GM12891 (cell line): Measurements from ENCODE around the gene USH2A.

ENCODE experiments used
- DNase-seq: peaks from one replicate; pipeline ENCODE4 v3.0.0; 2011; ENCODE audit warnings: low spot score; ENCODE audit not compliant: insufficient read length
- FAIRE-seq: peaks from 2 replicates; lab custom pipeline; 2011; peaks lifted over from hg19 to GRCh38; lab: Jason Lieb, UNC
- PAX5 ChIP-seq: IDR thresholded peaks from 2 replicates; pipeline ENCODE4 v1.6.1; 2011; ENCODE audit warnings: low read length, moderate library complexity, mild to moderate bottlenecking; ENCODE audit not compliant: insufficient read depth, severe bottlenecking
- POLR2A ChIP-seq: IDR thresholded peaks from 2 replicates; pipeline ENCODE4 v1.6.1; 2011; ENCODE audit warnings: low read depth, low read length, control low read depth
- POLR2AphosphoS5 ChIP-seq: IDR thresholded peaks from 2 replicates; pipeline ENCODE4 v1.6.1; 2011; ENCODE audit warnings: low read depth, low read length, control low read depth
- POU2F2 ChIP-seq: IDR thresholded peaks from 2 replicates; pipeline ENCODE4 v1.6.1; 2011; ENCODE audit warnings: low read depth, mild to moderate bottlenecking, control low read depth, low read length, moderate library complexity
- SPI1 ChIP-seq: IDR thresholded peaks from 2 replicates; pipeline ENCODE4 v1.6.1; 2011; ENCODE audit warnings: low read depth, low read length, control low read depth
- TAF1 ChIP-seq: IDR thresholded peaks from 2 replicates; pipeline ENCODE4 v1.6.1; 2011; ENCODE audit warnings: low read depth, low read length, control low read depth

The USH2A gene

GRCh38 chr1:215657047-215657446 lies 766.2 kb downstream of the USH2A start:
- no peak for FAIRE-seq
- TF ChIP-seq SPI1 (no peak), TAF1 (no peak), POLR2AphosphoS5 (no peak), PAX5 (no peak), POLR2A (no peak), POU2F2 (no peak)
- no peak for DNase-seq

DNA sequence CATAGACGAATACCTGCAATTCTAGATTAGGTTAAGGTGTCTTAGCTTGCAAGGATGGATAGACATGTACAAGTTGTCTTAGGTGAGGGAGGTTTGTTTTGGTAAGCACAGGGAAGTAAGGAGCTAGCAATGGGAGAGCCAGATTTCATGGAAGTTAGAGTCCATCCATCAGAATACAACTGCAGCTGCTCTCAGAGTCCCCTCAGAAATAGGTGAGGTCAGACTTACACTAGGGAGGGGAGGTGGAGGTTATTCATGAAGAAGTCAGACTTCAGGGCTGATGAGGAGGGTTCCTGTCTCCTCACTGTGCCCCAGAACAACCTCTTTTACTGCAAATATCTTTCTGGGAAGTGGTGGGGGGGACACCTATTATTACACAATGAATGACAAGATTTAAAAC lies 770.9 kb downstream of the USH2A start:
- no peak for DNase-seq
- TF ChIP-seq POU2F2 = no peak
- TF ChIP-seq POLR2A = no peak
- TF ChIP-seq SPI1 = no peak
- no peak for TF ChIP-seq TAF1
- no peak for TF ChIP-seq POLR2AphosphoS5
- no peak for TF ChIP-seq PAX5
- no peak for FAIRE-seq

DNA sequence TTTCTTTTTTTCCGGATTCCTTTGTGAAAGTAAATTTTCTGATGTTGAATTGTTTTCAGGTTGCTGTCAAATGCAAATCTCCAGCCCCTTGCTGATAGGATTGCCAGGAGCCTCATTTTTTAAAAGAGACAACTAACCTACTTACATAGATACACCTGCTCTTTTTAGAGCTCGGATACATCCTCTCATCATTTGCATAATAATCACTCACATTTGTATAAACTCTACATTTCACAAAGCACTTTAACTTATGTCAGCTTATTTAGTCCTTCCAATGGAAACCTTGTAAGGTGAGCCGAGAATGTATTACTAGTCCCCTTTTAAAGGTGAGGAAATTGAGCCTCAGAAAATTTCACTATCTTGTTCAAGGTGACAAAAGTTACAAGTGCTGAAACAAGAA lies 771.4 kb downstream of the USH2A start:
- DNase-seq = no peak
- TF ChIP-seq POLR2A (no peak), SPI1 (no peak), POU2F2 (no peak), PAX5 (no peak)
- no peak for FAIRE-seq

DNA sequence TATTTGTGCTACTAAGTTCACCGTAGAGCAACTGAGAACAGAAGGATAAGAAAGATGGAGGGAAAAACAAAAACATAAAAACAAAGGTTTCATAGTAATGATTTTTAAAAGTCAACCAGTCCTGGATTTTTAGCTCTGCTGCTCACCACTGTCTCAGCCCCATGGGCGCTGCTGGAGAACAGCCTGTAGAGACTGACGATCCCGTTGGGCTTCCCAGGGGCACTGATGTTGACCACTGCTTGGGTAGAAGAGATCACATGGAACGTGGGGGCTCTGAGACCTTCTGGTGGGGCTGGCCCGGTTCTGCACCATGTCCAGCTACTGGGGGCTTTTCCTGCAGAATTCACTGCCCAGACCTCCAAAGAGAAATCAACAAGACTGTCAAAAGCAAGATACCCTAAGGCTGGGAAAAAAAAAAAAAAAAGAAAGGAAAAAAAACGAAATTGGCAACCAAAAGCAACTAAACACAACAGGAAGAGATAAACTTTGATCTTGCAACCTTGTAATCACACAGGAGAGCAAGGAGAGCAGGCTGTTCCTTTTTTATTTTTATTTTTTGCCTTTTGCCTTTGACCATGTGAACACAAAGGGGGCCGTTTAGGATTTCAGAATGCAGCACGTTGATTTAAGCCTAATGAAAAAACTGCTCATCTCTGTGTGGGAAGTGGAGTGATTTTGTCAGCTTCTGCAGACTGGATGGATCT lies 772.6 kb downstream of the USH2A start:
- FAIRE-seq = no peak
- DNase-seq = no peak
- no peak for TF ChIP-seq PAX5
- no peak for TF ChIP-seq SPI1
- no peak for TF ChIP-seq POU2F2
- TF ChIP-seq POLR2AphosphoS5 = no peak
- TF ChIP-seq POLR2A = no peak
- no peak for TF ChIP-seq TAF1

DNA sequence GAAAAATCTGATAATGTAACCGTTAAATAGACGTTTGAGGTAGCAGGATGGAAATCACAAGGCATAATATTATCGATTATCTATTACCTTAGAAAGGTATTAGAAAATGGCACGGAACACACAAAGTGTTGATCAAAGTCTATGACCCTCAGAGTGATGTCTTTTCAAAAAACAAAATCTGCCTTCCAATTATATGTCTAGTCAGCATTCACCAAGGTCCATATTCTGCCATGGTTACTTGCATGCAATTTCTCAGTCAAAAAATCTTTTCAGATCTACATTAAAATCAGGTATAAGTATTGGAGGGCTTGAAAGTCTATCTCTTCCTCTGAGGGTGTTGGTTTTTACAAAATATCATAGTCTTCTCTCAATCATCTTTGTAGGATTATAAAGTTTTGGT lies 774.3 kb downstream of the USH2A start:
- TF ChIP-seq TAF1 = no peak
- no peak for TF ChIP-seq POU2F2
- TF ChIP-seq POLR2AphosphoS5 = no peak
- no peak for TF ChIP-seq SPI1
- TF ChIP-seq POLR2A = no peak
- TF ChIP-seq PAX5 = no peak
- no peak for DNase-seq
- FAIRE-seq = no peak

- no peak for FAIRE-seq
- TF ChIP-seq POU2F2 (no peak), TAF1 (no peak), POLR2A (no peak), POLR2AphosphoS5 (no peak), SPI1 (no peak), PAX5 (no peak)
- DNase-seq = no peak
Measured at GRCh38 chr1:215647738-215648137, 775.5 kb downstream of the USH2A start.

DNA sequence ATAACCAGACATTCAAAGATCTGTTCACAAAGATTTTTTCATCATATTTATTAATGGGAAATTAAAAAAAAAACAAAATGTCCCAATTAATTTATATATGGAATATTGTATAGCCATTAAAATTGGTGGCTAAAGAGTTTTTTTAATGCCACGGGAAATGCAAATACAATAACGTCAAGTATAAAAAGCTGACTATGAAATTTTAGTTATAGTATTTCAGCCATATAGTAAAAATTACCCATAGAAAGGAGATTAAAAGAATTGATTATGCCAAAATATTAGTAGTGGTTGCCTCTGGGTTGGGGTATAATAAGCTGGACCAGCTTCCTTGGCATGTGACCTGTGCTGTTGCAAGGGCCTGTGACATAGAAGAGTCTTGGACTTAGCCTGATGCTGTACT lies 777.4 kb downstream of the USH2A start:
- TF ChIP-seq POLR2A (no peak), POU2F2 (no peak), SPI1 (no peak), PAX5 (no peak)
- DNase-seq (no peak), FAIRE-seq (no peak)

DNA sequence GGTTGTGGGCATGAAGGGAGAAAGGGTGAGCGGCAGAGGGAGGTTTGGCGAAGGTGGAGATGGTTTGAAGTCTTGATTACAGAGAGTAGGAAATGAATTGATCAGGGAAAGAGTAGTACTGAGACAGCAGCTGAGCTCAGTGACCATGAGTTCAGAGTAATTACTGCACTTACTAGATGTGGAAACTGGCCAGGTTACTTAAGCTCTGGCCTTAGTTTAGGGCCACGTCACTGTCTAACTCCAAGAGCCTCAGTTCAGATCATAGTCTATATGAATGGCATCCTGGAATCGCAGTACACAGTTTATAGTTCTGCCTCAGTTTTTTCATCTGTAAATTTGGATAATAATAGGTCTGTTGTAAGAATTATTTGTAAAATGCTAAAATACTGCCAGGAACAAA lies 778.1 kb downstream of the USH2A start:
- no peak for TF ChIP-seq SPI1
- FAIRE-seq = no peak

DNA sequence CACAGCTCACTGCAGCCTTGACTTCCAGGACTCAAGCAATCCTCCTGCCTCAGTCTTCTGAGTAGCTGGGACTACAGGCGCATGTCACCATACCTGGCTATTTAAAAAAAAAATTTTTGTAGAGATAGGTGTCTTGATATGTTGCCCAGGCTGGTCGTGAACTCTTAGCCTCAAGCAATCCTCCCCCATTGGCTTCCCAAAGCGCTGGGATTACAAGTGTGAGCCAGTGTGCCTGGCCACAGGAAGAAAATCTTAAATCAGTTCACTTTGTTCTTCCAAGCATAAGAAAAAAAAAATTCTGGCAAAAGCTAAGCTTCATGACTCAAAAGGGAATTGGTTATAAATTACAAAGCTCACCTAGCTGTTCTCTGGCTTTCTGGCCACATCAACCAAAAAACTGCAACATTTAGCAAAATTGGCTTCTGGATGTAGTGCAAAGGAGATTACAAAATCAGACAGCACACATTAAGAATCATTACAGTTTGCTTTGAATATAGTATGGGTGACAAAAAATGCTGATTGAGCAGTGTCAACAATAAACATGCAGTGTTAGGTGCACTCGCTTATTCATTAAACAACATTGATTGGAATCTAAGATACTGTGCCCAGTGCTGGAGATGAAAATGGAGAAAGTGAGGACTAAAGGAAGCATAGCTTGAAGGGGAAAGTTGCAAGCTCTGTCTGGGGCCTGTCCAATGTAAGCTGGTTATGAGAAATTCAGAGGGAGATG lies 779.5 kb downstream of the USH2A start:
- TF ChIP-seq PAX5 (no peak), POU2F2 (no peak), TAF1 (no peak), POLR2AphosphoS5 (no peak), POLR2A (no peak), SPI1 (no peak)
- FAIRE-seq (no peak), DNase-seq (no peak)

More for the DNA sequence above, 778.1 kb downstream of the USH2A start:
- no peak for DNase-seq
